HG03064 (cell line): Measurements from ENCODE around the gene DHRS12.

Source experiments
- ATAC-seq: cut with Tn5 transposase; IDR thresholded peaks from one replicate; pipeline ENCODE4 v1.9.1; 2021; ENCODE audit warnings: low read depth; ENCODE audit not compliant: unreplicated experiment

DHRS12 gene

GRCh38 chr13:51784097-51784496, 19.9 kb downstream of the DHRS12 start:
- no peak for ATAC-seq

- ATAC-seq: no peak
These were observed 20.4 kb downstream of the DHRS12 start for GRCh38 chr13:51783428-51784094.

- no peak for ATAC-seq
These were observed 21.8 kb downstream of the DHRS12 start for GRCh38 chr13:51782026-51782710.

GRCh38 chr13:51781246-51782022, 22.5 kb downstream of the DHRS12 start:
- no peak for ATAC-seq

GRCh38 chr13:51780099-51780498, 23.9 kb downstream of the DHRS12 start:
- no peak for ATAC-seq

- no peak for ATAC-seq
These were observed 25.6 kb downstream of the DHRS12 start for GRCh38 chr13:51778392-51778791.

GRCh38 chr13:51777921-51778320, 26.0 kb downstream of the DHRS12 start:
- no peak for ATAC-seq

GRCh38 chr13:51776179-51776578, 27.8 kb downstream of the DHRS12 start:
- no peak for ATAC-seq

GRCh38 chr13:51773515-51773914, 30.4 kb downstream of the DHRS12 start:
- ATAC-seq: no peak

- no peak for ATAC-seq
These were observed 31.2 kb downstream of the DHRS12 start for GRCh38 chr13:51772781-51773180.

- ATAC-seq: no peak
These were observed 31.9 kb downstream of the DHRS12 start for GRCh38 chr13:51772105-51772455.

GRCh38 chr13:51771418-51772104, 32.4 kb downstream of the DHRS12 start:
- no peak for ATAC-seq

GRCh38 chr13:51770681-51771417, 33.1 kb downstream of the DHRS12 start:
- no peak for ATAC-seq

GRCh38 chr13:51770160-51770559, 33.8 kb downstream of the DHRS12 start:
- no peak for ATAC-seq

- no peak for ATAC-seq
These were observed 34.4 kb downstream of the DHRS12 start for GRCh38 chr13:51769455-51770127.

GRCh38 chr13:51768976-51769375, 35.0 kb downstream of the DHRS12 start:
- ATAC-seq: no peak

GRCh38 chr13:51768378-51768921, 35.5 kb downstream of the DHRS12 start:
- ATAC-seq: no peak

GRCh38 chr13:51767100-51767499, 36.9 kb downstream of the DHRS12 start:
- ATAC-seq: no peak

GRCh38 chr13:51765142-51765515, 38.8 kb downstream of the DHRS12 start:
- no peak for ATAC-seq
